ENCODE measurements around the gene SUSD3. TPM values are rescaled to one million over a fixed set of nuclear protein-coding genes. Genes with fewer than 3 reads are reported as not detected.
"Not testable (repeated sequence)": the region's sequence is repeated elsewhere in the genome, so short reads cannot be mapped to it uniquely, and the experiment has no call there.

The SUSD3 gene
- total RNA-seq, 1 donor from 2014 or later: 6.6 TPM

GRCh38 chr9:93115486-93116071 lies 57.1 kb downstream of the SUSD3 start:
- intact Hi-C loops (cut with DNase I): loop anchor here (10.0 kb wide), 1 partner anchor 189 kb away; no protein-coding TSS in a partner anchor
- DNase-seq (ENCODE audit: low spot score): peak; percentile 26

GRCh38 chr9:93116072-93116961 lies 57.8 kb downstream of the SUSD3 start:
- DNase-seq (ENCODE audit: low spot score) (peak; percentile 83), ATAC-seq (peak; percentile 80)
- intact Hi-C loops (cut with DNase I): loop anchor here (10.0 kb wide), 1 partner anchor 188 kb away; no protein-coding TSS in a partner anchor

More at GRCh38 chr9:93115486-93116071, 57.1 kb downstream of the SUSD3 start:
- ATAC-seq: no peak

- not testable (repeated sequence) for DNase-seq (ENCODE audit: low spot score); ATAC-seq
Observed at GRCh38 chr9:93117521-93117920, 59.0 kb downstream of the SUSD3 start.

GRCh38 chr9:93117924-93118862 lies 59.7 kb downstream of the SUSD3 start:
- ATAC-seq: no peak
- DNase-seq (ENCODE audit: low spot score): peak; percentile 45
- intact Hi-C loops (cut with DNase I): loop anchor here (10.0 kb wide), 1 partner anchor 187 kb away; no protein-coding TSS in a partner anchor

More at GRCh38 chr9:93117521-93117920, 59.0 kb downstream of the SUSD3 start:
- intact Hi-C loops (cut with DNase I): loop anchor here (10.0 kb wide), 1 partner anchor 187 kb away; no protein-coding TSS in a partner anchor

GRCh38 chr9:93118863-93119702 lies 60.6 kb downstream of the SUSD3 start:
- no peak for ATAC-seq
- DNase-seq (ENCODE audit: low spot score): peak; percentile 56
- intact Hi-C loops (cut with DNase I): loop anchor here (10.0 kb wide), 1 partner anchor 186 kb away; no protein-coding TSS in a partner anchor

- ATAC-seq (peak; percentile 4), DNase-seq (ENCODE audit: low spot score) (no peak)
- intact Hi-C loops (cut with DNase I): loop anchor here (10.0 kb wide), 1 partner anchor 185 kb away; no protein-coding TSS in a partner anchor
Observed at GRCh38 chr9:93119703-93119952, 61.1 kb downstream of the SUSD3 start.

- DNase-seq (ENCODE audit: low spot score) (peak; percentile 91), ATAC-seq (peak; percentile 87)
- intact Hi-C loops (cut with DNase I): loop anchor here (10.0 kb wide), 1 partner anchor 185 kb away; no protein-coding TSS in a partner anchor
Observed at GRCh38 chr9:93119953-93120845, 61.7 kb downstream of the SUSD3 start.

GRCh38 chr9:93120846-93121315 lies 62.4 kb downstream of the SUSD3 start:
- peak; percentile 57 for DNase-seq (ENCODE audit: low spot score)
- ATAC-seq: no peak
- intact Hi-C loops (cut with DNase I): no loop called here

GRCh38 chr9:93121316-93122241 lies 63.1 kb downstream of the SUSD3 start:
- peak; percentile 55 for DNase-seq (ENCODE audit: low spot score)
- intact Hi-C loops (cut with DNase I): no loop called here
- ATAC-seq: no peak

- peak; percentile 58 for DNase-seq (ENCODE audit: low spot score)
- intact Hi-C loops (cut with DNase I): no loop called here
- no peak for ATAC-seq
Observed at GRCh38 chr9:93122721-93123221, 64.3 kb downstream of the SUSD3 start.

GRCh38 chr9:93123561-93124283 lies 65.2 kb downstream of the SUSD3 start:
- ATAC-seq (no peak), DNase-seq (ENCODE audit: low spot score) (peak; percentile 54)
- intact Hi-C loops (cut with DNase I): no loop called here

- intact Hi-C loops (cut with DNase I): no loop called here
Observed at GRCh38 chr9:93124793-93125192, 66.3 kb downstream of the SUSD3 start.

GRCh38 chr9:93125331-93125894 lies 66.9 kb downstream of the SUSD3 start:
- ATAC-seq (no peak), DNase-seq (ENCODE audit: low spot score) (peak; percentile 40)
- intact Hi-C loops (cut with DNase I): no loop called here

More at GRCh38 chr9:93124793-93125192, 66.3 kb downstream of the SUSD3 start:
- no peak for ATAC-seq
- peak; percentile 55 for DNase-seq (ENCODE audit: low spot score)

GRCh38 chr9:93126151-93126781 lies 67.8 kb downstream of the SUSD3 start:
- ATAC-seq (no peak), DNase-seq (ENCODE audit: low spot score) (peak; percentile 66)

More at GRCh38 chr9:93126151-93126781, 67.8 kb downstream of the SUSD3 start:
- intact Hi-C loops (cut with DNase I): no loop called here
